ENCODE data around the gene TTLL5.

DNA sequence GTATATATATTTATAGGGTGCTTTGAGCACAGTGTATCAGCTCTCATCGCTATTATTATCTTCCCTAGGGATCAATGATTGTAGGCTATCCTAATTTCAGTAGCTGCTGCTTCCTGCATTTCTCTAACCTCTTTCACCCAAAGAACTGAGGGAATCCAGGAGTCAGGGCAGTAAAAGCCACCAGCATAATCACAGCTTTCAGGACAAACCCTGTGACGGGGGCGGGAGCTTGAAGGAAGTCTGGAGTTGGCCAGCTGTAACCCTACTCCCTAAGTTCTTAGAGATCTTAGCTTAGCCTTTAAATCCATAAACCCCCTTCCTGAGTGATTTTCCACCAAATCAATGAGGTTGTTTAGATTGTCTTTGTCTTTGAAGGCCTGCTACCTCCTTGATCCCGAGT lies 48.9 kb upstream of the TTLL5 start:
- TF ChIP-seq RAD21 (IDR thresholded peaks at IDR 0.05; ENCODE audit: low read depth), result no peak
- no peak for TF ChIP-seq TCF12 (IDR thresholded peaks at IDR 0.05; ENCODE audit: low read depth)
- no peak for TF ChIP-seq EP300 (IDR thresholded peaks at IDR 0.05; ENCODE audit: borderline replicate concordance)
- TF ChIP-seq, protein P1, sequence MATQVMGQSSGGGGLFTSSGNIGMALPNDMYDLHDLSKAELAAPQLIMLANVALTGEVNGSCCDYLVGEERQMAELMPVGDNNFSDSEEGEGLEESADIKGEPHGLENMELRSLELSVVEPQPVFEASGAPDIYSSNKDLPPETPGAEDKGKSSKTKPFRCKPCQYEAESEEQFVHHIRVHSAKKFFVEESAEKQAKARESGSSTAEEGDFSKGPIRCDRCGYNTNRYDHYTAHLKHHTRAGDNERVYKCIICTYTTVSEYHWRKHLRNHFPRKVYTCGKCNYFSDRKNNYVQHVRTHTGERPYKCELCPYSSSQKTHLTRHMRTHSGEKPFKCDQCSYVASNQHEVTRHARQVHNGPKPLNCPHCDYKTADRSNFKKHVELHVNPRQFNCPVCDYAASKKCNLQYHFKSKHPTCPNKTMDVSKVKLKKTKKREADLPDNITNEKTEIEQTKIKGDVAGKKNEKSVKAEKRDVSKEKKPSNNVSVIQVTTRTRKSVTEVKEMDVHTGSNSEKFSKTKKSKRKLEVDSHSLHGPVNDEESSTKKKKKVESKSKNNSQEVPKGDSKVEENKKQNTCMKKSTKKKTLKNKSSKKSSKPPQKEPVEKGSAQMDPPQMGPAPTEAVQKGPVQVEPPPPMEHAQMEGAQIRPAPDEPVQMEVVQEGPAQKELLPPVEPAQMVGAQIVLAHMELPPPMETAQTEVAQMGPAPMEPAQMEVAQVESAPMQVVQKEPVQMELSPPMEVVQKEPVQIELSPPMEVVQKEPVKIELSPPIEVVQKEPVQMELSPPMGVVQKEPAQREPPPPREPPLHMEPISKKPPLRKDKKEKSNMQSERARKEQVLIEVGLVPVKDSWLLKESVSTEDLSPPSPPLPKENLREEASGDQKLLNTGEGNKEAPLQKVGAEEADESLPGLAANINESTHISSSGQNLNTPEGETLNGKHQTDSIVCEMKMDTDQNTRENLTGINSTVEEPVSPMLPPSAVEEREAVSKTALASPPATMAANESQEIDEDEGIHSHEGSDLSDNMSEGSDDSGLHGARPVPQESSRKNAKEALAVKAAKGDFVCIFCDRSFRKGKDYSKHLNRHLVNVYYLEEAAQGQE (IDR thresholded peaks at IDR 0.05; ENCODE audit: low read depth), result no peak
- no peak for TF ChIP-seq EGR1 (IDR thresholded peaks at IDR 0.05)
- TF ChIP-seq FOXM1 (IDR thresholded peaks at IDR 0.05; ENCODE audit: borderline replicate concordance, low read depth), result no peak
- TF ChIP-seq TAF1 (IDR thresholded peaks at IDR 0.05; ENCODE audit: low read depth), result no peak
- TF ChIP-seq USF1 (IDR thresholded peaks at IDR 0.05), result no peak
- no peak for TF ChIP-seq YY1 (IDR thresholded peaks at IDR 0.05; ENCODE audit: low read depth)
- TF ChIP-seq TEAD4 (IDR thresholded peaks at IDR 0.05), result no peak
